PC-3 (cell line): ENCODE data around the gene EPHA3. TPM values are rescaled to one million over a fixed set of nuclear protein-coding genes. Genes with fewer than 3 reads are reported as not detected.

Experiments used
- ATAC-seq: fragments of 200-7000 bp; cut with Tn5 transposase; 2 replicates; pipeline ENCODE4 v1.9.1; 2020; ENCODE audit warnings: mild to moderate bottlenecking, moderate library complexity
- BruUV-seq: library from RNA; stranded (reverse); fragments of 400-500 nt; replicated peaks from 2 replicates; lab custom pipeline; 2021; lab: Mats Ljungman, UMichigan
- CTCF ChIA-PET: fragments of 300-600 bp; sonication (Branson Sonifier 250); formaldehyde crosslinking; loops from one replicate; lab custom pipeline; 2022; ENCODE audit warnings: antibody characterized with exemption; lab: Charles Lee
- POLR2A ChIA-PET: fragments of 300-600 bp; sonication (Branson Sonifier 250); formaldehyde crosslinking; loops from one replicate; lab custom pipeline; 2022; ENCODE audit warnings: antibody characterized with exemption; ENCODE audit not compliant: unreplicated experiment; lab: Charles Lee
- DNase-seq: peaks from one replicate; pipeline ENCODE4 v3.0.0-alpha.2; 2015
- H2AFZ ChIP-seq: fragments of 300-600 bp; sonication (generic); 2 replicates; pipeline ENCODE4 v1.6.0; 2016; ENCODE audit warnings: antibody characterized with exemption, low read length
- H3F3A ChIP-seq: fragments of 300-600 bp; sonication (generic); one replicate; pipeline ENCODE4 v1.6.0; 2017; ENCODE audit warnings: antibody characterized with exemption, low read length, control low read depth, mild to moderate bottlenecking; ENCODE audit not compliant: unreplicated experiment
- H3K27ac ChIP-seq: fragments of 300-600 bp; sonication (generic); 2 replicates; pipeline ENCODE4 v1.5.1; 2016; ENCODE audit warnings: mild to moderate bottlenecking, low read length
- H3K27me3 ChIP-seq: fragments of 300-600 bp; sonication (generic); 2 replicates; pipeline ENCODE4 v1.6.1; 2016; ENCODE audit warnings: low read length, mixed read lengths
- H3K36me3 ChIP-seq: fragments of 300-600 bp; sonication (generic); 2 replicates; pipeline ENCODE4 v1.6.1; 2016; ENCODE audit warnings: low read depth, mixed run types, low read length, mixed read lengths
- H3K4me1 ChIP-seq: fragments of 300-600 bp; sonication (generic); 2 replicates; pipeline ENCODE4 v1.5.1; 2016; ENCODE audit warnings: low read length; ENCODE audit not compliant: insufficient read depth
- H3K4me2 ChIP-seq: fragments of 300-600 bp; sonication (generic); 2 replicates; pipeline ENCODE4 v1.6.0; 2016; ENCODE audit warnings: low read length
- H3K4me3 ChIP-seq: fragments of 300-600 bp; sonication (generic); 2 replicates; pipeline ENCODE4 v1.5.1; 2016; ENCODE audit warnings: mild to moderate bottlenecking, low read length, mixed read lengths
- H3K79me2 ChIP-seq: fragments of 300-600 bp; sonication (generic); 2 replicates; pipeline ENCODE4 v1.6.1; 2017; ENCODE audit warnings: low read length, mixed read lengths
- H3K9ac ChIP-seq: fragments of 300-600 bp; sonication (generic); 2 replicates; pipeline ENCODE4 v1.6.0; 2016; ENCODE audit warnings: mild to moderate bottlenecking, low read length
- H3K9me2 ChIP-seq: fragments of 300-600 bp; sonication (generic); replicated peaks from 2 replicates; pipeline ENCODE4 v1.6.1; 2016; ENCODE audit warnings: mixed run types, low read length, mixed read lengths
- H3K9me3 ChIP-seq: fragments of 300-600 bp; sonication (generic); 2 replicates; pipeline ENCODE4 v1.6.1; 2016; ENCODE audit warnings: low read length, mixed read lengths
- H4K20me1 ChIP-seq: fragments of 300-600 bp; sonication (generic); 2 replicates; pipeline ENCODE4 v1.6.1; 2016; ENCODE audit warnings: low read length, mixed read lengths
- CTCF ChIP-seq: fragments of 300-600 bp; sonication (generic); conservative IDR thresholded peaks from 2 replicates; pipeline ENCODE4 v1.5.1; 2017; ENCODE audit warnings: antibody characterized with exemption, low read depth, mild to moderate bottlenecking, low read length
- EZH2 ChIP-seq: fragments of 300-600 bp; sonication (generic); IDR thresholded peaks from one replicate; pipeline ENCODE4 v1.6.1; 2017; ENCODE audit warnings: antibody characterized with exemption, mild to moderate bottlenecking, low read length; ENCODE audit not compliant: unreplicated experiment
- EZH2phosphoT487 ChIP-seq: fragments of 300-600 bp; sonication (generic); IDR thresholded peaks from 2 replicates; pipeline ENCODE4 v1.6.1; 2018; ENCODE audit warnings: mild to moderate bottlenecking, antibody characterized with exemption, low read length, borderline replicate concordance
- intact Hi-C: fragments of 100-400 bp; cut with micrococcal nuclease; formaldehyde crosslinking; loops from 2 replicates; pipeline ENCODE4 v1.9.0; 2023
- total RNA-seq: library from RNA; depleted of rRNA; stranded (reverse); fragments of >200 nt; gene quantifications from 2 replicates; pipeline ENCODE4 v1.2.3, GENCODE V29; 2014

The EPHA3 gene
- total RNA-seq, 1 experiment from 2014 or later, result 0.33 TPM

- H2AFZ ChIP-seq, result no peak overlapping the region
- no peak overlapping the region for H3K4me3 ChIP-seq
- DNase-seq (no peak), ATAC-seq (no peak)
- H3K79me2 ChIP-seq, result no peaks in the 10 kb centered on the region
- H3K9me2 ChIP-seq, result no peaks in the 10 kb centered on the region
- no peaks in the 10 kb centered on the region for H3K9me3 ChIP-seq
- H3K27me3 ChIP-seq, result peaks cover 53% of the 10 kb centered on the region
- intact Hi-C loops, result loop anchor here (10.0 kb wide), 1 partner anchor 1080 kb away; no protein-coding TSS in a partner anchor
- no peak overlapping the region for H3K27ac ChIP-seq
- CTCF ChIA-PET, result no interaction called here
- TF ChIP-seq EZH2phosphoT487 (no peak), EZH2 (no peak)
- H3K4me1 ChIP-seq, result no peaks in the 10 kb centered on the region
- no peaks in the 10 kb centered on the region for H4K20me1 ChIP-seq
- POLR2A ChIA-PET, result no interaction called here
- H3F3A ChIP-seq, result no peaks in the 10 kb centered on the region
- no peak overlapping the region for H3K9ac ChIP-seq
- BruUV-seq, result no TSS peak
- H3K36me3 ChIP-seq, result no peaks in the 10 kb centered on the region
- H3K4me2 ChIP-seq, result peak overlapping the region; percentile 18; the same call in 1 of the 2 replicates
Observed at GRCh38 chr3:89104499-89104898, 2.9 kb upstream of the EPHA3 start.

- POLR2A ChIA-PET, result no interaction called here
- no TSS peak for BruUV-seq
Observed at GRCh38 chr3:89105503-89105902, 1.9 kb upstream of the EPHA3 start.

GRCh38 chr3:89108291-89108550 is 800 bp downstream of the EPHA3 start:
- TF ChIP-seq CTCF (no peak), EZH2phosphoT487 (no peak), EZH2 (no peak)
- ATAC-seq (no peak), DNase-seq (no peak)
- CTCF ChIA-PET, result no interaction called here
- no peaks in the 10 kb centered on the region for H3K9me2 ChIP-seq
- H3K79me2 ChIP-seq, result no peaks in the 10 kb centered on the region
- no peaks in the 10 kb centered on the region for H3F3A ChIP-seq
- H3K27me3 ChIP-seq, result peaks cover 60% of the 10 kb centered on the region
- no peaks in the 10 kb centered on the region for H3K4me1 ChIP-seq
- POLR2A ChIA-PET, result no interaction called here
- no peaks in the 10 kb centered on the region for H3K9me3 ChIP-seq
- no peaks in the 10 kb centered on the region for H4K20me1 ChIP-seq
- no TSS peak for BruUV-seq
- intact Hi-C loops, result loop anchor here (10.0 kb wide), 1 partner anchor 1077 kb away; no protein-coding TSS in a partner anchor
- H3K4me2 ChIP-seq, result no peak overlapping the region
- H2AFZ ChIP-seq, result no peak overlapping the region
- H3K36me3 ChIP-seq, result no peaks in the 10 kb centered on the region
- no peak overlapping the region for H3K27ac ChIP-seq
- H3K4me3 ChIP-seq, result no peak overlapping the region
- no peak overlapping the region for H3K9ac ChIP-seq

More at GRCh38 chr3:89105503-89105902, 1.9 kb upstream of the EPHA3 start:
- Histone ChIP-seq H3K4me3 (no peak overlapping the region), H4K20me1 (no peaks in the 10 kb centered on the region), H2AFZ (no peak overlapping the region), H3K9ac (no peak overlapping the region), H3K4me1 (no peaks in the 10 kb centered on the region), H3K27ac (no peak overlapping the region), H3K36me3 (no peaks in the 10 kb centered on the region), H3F3A (no peaks in the 10 kb centered on the region), H3K79me2 (no peaks in the 10 kb centered on the region), H3K9me2 (no peaks in the 10 kb centered on the region), H3K4me2 (no peak overlapping the region), H3K9me3 (no peaks in the 10 kb centered on the region), H3K27me3 (peaks cover 56% of the 10 kb centered on the region)
- TF ChIP-seq EZH2phosphoT487 (no peak), EZH2 (no peak), CTCF (no peak)
- DNase-seq (no peak), ATAC-seq (no peak)
- intact Hi-C loops, result loop anchor here (10.0 kb wide), 1 partner anchor 1079 kb away; no protein-coding TSS in a partner anchor
- CTCF ChIA-PET, result no interaction called here
